GM19372 (cell line): Measurements from ENCODE around the gene MEGF11.
"Not testable (repeated sequence)": the region's sequence is repeated elsewhere in the genome, so short reads cannot be mapped to it uniquely, and the experiment has no call there.

Source experiments
- ATAC-seq: cut with Tn5 transposase; IDR thresholded peaks from one replicate; pipeline ENCODE4 v1.9.1; 2021; ENCODE audit warnings: mild to moderate bottlenecking, low read depth, moderate library complexity; ENCODE audit not compliant: unreplicated experiment

MEGF11 gene

DNA sequence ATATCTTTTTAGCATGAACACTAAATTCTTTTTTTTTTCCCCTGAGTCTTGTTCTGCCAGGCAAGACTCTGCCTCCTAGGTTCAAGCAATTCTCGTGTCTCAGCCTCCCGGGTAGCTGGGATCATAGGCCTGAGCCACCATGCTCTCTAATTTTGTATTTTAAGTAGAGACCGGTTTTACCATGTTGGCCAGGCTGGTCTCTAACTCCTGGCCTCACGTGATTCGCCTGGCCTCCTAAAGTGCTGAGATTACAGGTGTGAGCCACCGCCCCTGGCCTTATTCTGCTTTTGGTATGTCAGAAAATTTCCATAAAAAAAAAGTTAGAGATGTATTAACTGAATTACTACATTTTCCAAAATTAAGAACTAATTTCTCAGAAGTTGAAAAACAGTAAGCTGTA is 370.0 kb downstream of the MEGF11 start:
- ATAC-seq, result no peak

DNA sequence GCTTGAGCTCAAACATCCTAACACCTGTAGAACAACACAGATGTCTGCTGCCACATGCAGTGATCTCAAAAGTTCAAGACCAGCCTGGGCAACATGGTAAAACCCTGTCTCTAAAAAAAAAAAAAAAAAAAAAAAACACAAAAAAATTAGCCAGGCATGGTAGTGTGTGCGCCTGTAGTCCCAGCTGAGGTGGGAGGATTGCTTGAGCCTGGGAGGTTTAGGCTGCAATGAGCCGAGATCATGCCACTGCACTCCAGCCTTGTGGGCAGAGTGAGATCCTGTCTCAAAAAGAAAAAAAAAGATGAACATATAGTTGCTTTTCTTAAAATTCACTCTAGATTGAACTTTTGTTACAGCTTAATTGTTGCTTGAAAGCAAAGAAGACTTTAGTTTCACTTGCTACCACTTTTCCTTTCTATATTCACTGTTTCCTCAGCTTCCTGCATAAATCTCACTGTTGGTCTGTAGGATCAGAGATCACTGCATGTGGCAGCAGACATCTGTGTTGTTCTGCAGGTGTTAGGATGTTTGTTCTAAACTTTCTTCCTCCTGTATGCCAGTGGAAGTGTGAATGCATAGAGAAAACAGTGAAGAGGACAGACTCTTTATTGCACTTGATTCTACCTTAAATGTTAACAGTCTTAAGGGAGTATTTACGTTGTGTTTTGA is 371.6 kb downstream of the MEGF11 start:
- ATAC-seq, result no peak

DNA sequence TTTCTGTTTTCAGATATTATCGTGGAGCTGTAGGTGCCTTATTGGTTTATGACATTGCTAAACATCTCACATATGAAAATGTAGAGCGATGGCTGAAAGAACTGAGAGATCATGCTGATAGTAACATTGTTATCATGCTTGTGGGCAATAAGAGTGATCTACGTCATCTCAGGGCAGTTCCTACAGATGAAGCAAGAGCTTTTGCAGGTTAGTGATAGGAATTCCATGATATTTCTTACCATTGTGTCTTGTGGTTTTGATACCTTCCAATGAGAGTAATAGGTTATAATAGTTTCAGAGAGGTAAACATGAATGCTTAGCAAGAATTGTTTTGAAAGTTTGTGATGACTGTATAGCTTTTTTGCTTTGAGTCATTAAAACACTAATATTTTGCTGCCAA is 375.8 kb downstream of the MEGF11 start:
- ATAC-seq, result no peak

DNA sequence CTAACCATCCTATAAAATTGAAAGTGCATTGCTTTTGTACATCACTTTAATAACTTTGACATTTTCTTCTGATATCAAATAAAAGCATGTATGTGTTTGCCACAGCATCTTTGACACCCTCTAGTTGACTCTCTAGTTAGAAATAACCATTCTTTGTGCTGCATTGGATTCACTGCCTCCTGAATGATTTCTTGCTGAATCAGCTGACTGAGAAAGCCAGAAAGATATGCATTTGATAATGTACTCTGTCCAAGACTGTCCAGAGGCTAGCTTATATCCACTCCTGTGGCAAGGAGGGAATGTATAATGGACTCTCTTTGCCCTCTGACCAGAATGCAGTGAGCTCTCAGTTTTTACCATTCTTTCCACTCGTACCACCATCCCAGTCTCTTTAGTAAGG is 378.1 kb downstream of the MEGF11 start:
- no peak for ATAC-seq

DNA sequence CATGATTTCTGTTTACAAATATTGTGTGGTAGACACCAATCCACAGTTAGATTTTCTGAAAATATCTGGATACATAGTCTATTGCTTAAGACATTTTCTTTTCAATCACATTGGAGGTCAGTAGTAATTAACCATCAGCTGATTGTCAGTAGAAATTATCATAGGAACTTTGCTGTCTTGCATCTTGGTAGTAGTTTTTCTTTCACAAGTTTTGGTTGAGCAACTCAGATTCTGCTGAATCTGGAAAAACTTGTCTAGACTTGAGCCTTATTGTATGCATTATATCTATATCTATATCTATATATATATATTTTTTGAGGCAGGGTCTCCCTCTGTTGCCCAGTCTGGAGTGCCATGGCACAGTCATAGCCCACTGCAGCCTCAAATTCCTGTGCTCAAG is 380.3 kb downstream of the MEGF11 start:
- no peak for ATAC-seq

DNA sequence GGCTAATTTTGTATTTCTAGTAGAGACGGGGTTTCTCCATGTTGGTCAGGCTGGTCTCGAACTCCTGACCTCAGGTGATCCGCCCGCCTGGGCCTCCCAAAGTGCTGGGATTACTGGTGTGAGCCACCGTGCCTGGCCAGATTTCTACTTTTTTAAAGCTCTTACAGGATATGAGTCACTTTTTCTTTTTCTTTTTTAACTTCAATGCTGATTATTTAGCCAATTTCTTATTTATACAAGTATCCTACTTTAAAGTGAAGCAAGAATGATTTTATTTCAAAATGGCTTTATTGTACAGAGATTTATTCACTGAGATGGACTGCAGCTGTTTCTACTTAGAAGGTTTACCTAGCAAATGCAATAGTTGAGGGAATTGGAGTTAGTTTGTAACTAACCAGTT is 381.0 kb downstream of the MEGF11 start:
- ATAC-seq, result not testable (repeated sequence)

DNA sequence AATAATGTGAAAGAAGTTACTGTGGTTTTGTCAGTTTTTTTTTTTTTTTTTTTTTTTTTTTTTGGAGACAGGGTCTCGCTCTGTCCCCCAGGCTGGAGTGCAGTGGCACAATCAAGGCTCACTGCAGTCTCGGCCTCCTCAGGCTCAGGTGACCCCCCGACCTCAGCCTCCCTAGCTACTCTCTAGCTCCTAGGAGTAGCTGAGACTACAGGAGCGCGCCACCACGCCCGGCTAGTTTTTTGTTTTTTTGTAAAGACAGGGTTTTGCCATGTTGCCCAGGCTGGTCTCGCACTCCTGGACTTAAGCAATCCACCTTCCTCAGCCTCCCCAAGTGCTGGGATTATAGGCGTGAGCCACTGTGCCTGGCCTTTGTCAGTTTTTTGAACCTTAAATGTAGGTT is 381.7 kb downstream of the MEGF11 start:
- not testable (repeated sequence) for ATAC-seq

DNA sequence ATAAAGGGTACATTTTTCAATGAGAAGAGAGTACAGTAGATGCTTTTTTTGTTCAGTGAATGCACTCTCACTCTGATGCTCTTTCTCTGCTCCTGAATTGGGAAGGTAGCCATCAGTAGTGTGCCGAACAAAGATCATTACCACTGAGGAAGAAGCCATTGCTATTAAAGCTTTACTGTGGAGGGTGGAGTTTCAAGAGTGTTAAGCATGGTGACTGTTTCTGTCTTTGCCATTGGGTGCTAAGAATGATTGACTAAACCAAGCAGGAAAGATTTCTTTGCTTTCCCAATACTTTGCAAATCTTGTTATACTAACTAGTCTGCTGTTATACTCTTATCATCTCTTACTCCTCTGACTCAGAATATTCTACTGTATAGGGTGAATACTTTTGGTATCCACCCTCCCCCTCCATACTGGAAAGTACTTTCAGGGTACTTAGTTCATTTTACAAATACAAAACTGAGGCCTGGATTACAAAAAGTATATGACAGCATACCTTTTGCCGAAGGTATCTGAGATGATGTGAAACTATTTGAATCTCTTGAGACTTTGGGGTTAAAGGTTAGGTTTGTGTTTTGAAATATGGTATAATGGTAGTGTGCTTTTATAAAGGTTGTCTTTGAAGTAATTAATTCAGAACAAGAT is 382.5 kb downstream of the MEGF11 start:
- no peak for ATAC-seq

DNA sequence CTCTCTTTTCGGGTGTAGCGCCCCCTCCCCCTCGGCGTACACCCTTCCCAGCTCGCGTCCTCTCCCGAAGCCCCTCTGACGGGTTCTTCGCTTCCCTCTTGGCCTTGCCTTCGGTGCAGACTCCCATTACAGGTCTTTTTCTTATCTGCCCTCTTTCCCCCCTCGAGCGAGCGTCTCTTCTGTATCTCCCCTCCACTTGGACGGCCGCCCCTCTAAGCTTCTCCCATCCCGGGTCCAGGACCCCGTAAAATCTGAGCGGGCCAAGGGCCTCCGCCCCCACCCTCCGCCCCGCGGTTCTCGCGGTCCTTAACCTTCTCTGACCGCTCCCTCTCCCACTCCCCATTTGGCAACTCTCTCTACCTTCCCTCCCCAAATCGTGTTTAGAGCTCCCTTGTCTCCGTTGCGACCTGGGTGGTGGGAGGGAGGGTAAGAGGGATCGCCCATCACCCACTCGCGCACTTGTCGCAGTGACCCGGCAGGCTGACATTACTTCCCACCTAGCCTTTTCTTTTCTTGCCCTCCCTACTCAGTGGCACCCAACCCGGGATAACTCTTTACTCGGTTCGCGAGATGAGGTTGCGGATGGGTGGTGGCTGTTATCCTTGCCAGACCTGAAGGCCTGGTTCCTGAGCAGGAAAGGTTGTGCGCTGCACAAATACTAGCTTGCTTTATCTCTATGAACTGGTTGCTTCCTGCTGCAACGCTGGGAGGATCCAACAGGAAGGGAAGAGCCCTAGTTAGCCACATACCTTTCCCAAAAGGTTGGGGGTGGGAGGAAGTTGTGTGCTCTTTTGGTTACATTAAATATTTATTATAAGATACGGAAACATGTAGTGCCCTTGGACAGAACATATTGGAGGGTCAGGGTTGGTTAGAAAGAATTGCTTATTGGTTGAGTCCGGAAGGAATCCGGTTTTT is 383.3 kb downstream of the MEGF11 start:
- ATAC-seq, result no peak

DNA sequence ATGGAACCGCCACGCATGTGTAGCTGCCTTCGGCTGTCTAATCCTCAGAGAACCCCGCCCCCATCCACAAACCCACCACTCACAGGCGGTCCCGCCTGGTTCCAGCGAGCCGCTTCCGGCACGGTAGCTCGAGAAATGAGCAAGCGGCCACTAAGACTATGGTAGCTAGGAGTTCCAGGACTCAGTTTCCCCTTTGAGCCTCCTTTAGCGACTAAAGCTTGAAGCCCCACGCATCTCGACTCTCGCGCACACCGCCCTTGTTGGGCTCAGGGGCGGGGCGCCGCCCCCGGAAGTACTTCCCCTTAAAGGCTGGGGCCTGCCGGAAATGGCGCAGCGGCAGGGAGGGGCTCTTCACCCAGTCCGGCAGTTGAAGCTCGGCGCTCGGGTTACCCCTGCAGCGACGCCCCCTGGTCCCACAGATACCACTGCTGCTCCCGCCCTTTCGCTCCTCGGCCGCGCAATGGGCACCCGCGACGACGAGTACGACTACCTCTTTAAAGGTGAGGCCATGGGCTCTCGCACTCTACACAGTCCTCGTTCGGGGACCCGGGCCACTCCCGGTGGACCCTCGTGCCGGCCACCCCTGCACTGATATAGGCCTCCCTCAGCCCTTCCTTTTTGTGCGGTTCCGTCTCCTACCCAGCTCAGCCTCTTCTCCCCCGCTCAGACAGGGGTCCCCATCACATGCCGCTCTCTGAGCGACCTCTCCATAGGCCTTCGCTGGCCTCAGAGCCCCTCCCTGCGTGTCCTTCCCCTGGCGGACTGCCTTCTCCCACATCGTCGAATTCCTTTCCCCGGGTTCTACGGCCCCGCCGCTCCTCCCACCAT is 384.2 kb downstream of the MEGF11 start, which contains the start of gene RAB11A:
TSS of gene RAB11A (plus strand) at position 366 of the 828 bp plus-strand sequence. CDS start at position 461, 95 bp downstream.
- ATAC-seq, result peak; percentile 84

DNA sequence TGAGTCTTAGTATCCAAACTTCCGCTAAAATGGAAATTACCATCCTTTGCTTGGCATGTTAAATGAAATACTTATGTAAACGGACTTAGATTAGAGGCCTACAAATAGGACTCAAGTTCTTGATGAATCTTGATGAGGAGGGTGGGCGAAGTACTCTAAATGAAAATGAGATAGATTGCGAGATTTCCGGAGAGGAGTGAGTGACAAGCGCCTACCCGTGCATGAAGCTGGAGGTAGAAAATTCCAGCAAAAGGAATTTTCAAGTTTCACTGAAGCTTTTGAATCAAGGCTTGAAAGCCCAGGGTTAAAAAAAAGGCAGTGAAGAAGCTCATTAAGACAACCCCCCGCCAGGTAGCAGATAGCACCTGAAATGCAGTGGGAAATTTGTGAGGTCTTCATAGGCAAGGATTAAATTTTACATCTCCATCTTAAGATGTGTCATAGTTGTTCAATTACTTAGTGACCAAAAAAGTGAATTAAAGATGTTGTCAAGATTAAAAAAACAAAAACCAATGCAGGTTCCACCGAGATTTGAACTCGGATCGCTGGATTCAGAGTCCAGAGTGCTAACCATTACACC is 384.9 kb downstream of the MEGF11 start:
- ATAC-seq, result no peak

DNA sequence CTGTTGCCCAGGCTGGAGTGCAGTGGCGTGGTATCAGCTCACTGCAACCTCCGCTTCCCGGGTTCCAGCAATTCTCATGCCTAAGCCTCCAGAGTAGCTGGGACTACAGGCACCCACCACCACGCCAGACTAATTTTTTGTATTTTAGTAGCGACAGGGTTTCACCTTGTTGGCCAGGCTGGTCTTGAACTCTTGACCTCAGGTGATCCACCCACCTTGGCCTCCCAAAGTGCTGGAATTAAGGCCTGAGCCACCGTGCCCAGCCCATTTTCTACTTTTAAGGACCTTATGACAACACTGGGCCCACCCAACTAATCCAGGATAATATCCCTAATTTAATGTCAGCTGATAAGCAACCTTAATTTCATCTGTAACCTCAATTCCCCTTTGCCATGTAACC is 385.6 kb downstream of the MEGF11 start:
- not testable (repeated sequence) for ATAC-seq

DNA sequence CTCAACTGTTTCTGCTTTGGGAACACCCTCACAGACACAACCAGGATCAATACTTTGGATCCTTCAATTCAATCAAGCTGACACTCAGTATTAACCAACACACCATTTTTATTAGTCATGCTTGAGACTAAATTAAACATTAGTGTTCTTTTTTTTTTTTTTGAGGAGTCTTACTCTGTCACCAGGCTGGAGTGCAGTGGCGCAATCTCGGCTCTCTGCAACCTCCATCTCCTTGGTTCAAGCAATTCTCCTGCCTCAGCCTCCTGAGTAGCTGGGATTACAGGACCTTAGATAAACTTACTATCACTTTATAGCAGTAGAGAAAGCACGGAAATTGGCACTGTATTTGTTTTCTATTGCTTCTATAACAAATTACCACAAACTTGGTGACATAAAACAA is 386.3 kb downstream of the MEGF11 start:
- no peak for ATAC-seq

DNA sequence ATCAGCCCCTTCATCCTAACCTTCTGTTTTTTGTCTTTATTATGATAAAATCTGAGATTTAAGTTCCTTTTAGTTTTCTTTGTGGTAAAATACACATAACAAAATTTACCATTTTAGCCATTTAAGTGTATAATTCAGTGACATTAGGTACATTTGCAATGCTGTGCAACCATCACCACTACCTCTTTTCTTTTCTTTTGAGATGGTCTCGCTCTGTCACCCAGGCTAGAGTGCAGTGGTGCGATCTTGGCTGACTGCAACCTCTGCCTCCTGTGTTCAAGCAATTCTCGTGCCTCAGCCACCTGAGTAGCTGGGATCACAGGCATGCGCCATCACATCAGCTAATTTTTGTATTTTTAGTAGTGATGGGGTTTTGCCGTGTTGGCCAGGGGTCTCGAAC is 390.4 kb downstream of the MEGF11 start:
- no peak for ATAC-seq

DNA sequence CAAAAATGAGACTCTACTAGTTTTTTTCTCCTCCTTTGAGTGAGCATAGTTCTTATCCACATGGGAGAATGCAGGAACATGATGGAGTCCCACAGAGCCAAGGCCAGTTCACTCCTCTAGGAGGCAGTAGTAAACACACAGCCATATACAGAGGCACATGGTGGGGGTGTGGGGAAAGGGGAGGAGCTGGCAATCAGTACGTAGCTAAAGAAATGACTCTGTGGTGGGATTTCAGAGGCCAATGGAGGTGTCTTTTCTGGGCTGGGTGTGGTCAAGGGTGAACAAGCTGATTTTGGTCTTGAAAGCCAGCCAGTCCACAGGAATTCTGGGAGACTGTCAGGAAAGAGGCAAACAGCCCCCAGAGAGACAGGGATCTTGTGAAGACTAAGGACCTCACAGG is 390.9 kb downstream of the MEGF11 start:
- ATAC-seq, result no peak

DNA sequence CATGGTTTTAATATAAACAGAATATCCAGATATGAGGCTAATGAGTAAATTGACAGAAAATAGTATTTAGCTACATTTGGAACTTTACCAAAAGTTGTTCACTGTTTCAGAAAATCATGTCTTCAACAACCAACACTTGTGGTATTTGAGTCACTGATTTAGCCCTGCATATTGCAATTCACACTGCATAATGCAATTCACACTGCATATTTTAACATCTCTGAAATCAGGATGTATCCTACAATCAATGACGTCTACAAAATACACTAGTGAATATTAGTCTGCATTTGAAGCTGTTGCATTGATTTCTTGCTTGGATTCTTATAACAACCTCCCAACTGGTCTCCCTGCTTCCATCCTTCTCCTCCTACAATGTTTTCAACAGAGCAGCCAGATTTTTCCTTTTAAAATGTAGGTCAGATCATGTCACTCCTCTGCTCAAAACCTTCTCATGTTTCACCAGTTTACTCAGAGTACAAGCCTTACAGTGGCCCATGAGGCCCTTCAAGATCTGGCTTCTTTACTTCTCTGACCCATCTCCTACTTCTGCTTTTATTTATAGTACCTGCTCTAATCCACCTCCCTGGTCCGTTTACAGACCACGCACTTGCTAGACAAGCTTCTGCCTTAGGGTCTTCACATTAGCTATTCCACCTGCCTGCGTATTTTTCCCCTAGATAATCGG is 395.7 kb downstream of the MEGF11 start:
- no peak for ATAC-seq

DNA sequence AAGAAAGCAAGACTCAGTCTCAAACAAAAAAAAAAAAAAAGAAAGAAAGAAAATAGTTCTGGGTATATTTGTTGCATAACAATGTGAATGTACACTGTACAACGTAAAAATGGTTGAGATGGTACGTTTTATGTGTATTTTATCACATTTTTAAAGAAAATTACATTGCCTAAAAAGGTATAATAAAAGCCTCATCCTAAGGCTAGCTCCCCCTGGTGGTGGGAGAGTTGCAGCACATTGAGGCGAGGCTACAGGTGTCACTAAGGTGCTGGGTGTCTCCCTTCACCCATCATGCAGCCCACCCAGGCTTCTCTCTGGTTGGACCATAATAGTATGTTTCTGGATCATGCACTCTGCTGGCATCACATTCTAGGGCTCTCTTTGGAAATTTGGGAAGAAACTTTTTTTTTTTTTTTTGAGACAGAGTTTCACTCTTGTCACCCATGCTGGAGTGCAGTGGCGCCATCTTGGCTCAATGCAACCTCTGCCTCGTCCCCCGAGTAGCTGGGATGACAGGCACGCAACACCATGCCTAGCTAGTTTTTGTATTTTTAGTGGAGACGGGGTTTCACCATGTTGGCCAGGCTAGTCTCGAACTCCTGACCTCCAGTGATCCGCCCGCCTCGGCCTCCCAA is 396.6 kb downstream of the MEGF11 start:
- ATAC-seq, result no peak

DNA sequence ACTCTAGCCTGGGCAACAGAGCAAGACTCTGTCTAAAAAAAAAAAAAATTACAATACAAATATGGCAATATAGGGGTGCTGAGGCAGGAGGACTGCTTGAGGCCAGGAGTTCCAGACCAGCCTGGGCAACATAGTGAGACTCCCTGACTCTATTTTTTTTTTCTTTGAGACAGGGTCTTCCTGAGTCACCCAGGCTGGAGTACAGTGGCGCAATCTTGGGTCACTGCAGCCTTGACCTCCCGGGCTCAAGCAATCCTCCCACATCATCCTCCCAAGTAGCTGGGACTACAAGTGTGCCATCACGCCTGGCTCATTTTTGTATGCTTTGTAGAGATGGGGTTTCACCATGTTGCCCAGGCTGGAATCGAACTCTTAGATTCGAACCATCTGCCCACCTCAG is 401.6 kb downstream of the MEGF11 start:
- ATAC-seq, result no peak

DNA sequence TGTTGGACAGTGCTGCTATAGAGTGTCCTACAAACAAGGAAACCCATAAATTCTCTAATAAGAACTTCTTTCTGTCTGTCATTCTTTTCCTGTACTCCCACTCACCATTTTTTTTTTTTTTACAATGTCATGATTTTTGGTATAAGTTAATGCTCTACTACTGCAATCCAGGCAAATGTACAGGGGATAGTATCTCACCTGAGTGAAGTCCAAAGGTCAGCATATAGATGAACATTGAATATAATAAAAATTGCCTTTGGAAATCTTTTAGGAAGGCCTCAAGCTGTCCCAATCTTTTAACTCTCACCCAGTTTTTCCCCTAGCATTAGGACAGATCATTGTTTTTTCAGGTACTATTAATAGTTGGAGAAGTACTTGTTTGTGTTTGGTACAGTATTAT is 405.6 kb downstream of the MEGF11 start:
- ATAC-seq, result no peak
